HL-60 (cell line): Measurements from ENCODE around the gene TANC2.

ENCODE experiments used
- CTCF ChIP-seq: IDR thresholded peaks from one replicate; pipeline ENCODE4 v1.5.1; 2011; ENCODE audit warnings: low read length, control low read depth, inconsistent platforms; ENCODE audit not compliant: insufficient read depth
- GABPA ChIP-seq: IDR thresholded peaks from 2 replicates; pipeline ENCODE4 v1.6.1; 2012; ENCODE audit warnings: low read depth
- POLR2AphosphoS5 ChIP-seq: IDR thresholded peaks from 2 replicates; pipeline ENCODE4 v1.6.1; 2012; ENCODE audit warnings: low read depth

GRCh38 chr17:62935523-62935922, 30.5 kb upstream of the TANC2 start:
- TF ChIP-seq GABPA (no peak), CTCF (no peak), POLR2AphosphoS5 (no peak)
